HCT116 (cell line): ENCODE results near the gene SPEF2.

Experiments used
- EGR1 ChIP-seq: IDR thresholded peaks from 2 replicates; pipeline ENCODE4 v1.6.1; 2012; ENCODE audit warnings: low read depth
- EZH2 ChIP-seq: fragments of 200-600 bp; sonication (generic); IDR thresholded peaks from 2 replicates; pipeline ENCODE4 v1.6.1; 2017; ENCODE audit warnings: antibody characterized with exemption, mixed run types
- EZH2phosphoT487 ChIP-seq: fragments of 200-600 bp; IDR thresholded peaks from 2 replicates; pipeline ENCODE4 v1.6.1; 2018; ENCODE audit warnings: antibody characterized with exemption, borderline replicate concordance
- FOSL1 ChIP-seq: IDR thresholded peaks from 2 replicates; pipeline ENCODE4 v1.6.1; 2012; ENCODE audit warnings: low read depth
- JUND ChIP-seq: IDR thresholded peaks from 2 replicates; pipeline ENCODE4 v1.6.1; 2012
- POLR2A ChIP-seq: IDR thresholded peaks from 2 replicates; pipeline ENCODE4 v1.7.0; 2011; ENCODE audit warnings: borderline replicate concordance; ENCODE audit not compliant: insufficient read depth, insufficient read length; ENCODE audit errors: extremely low read depth
- POLR2AphosphoS5 ChIP-seq: IDR thresholded peaks from 2 replicates; pipeline ENCODE4 v1.6.1; 2011; ENCODE audit warnings: mild to moderate bottlenecking, low read depth, low read length, moderate library complexity
- SP1 ChIP-seq: IDR thresholded peaks from 2 replicates; pipeline ENCODE4 v1.6.1; 2012; ENCODE audit warnings: low read depth
- ZNF274 ChIP-seq: fragments of 200-500 bp; sonication (Bioruptor generic); IDR thresholded peaks from 2 replicates; pipeline ENCODE4 v1.6.1; 2014; ENCODE audit warnings: mild to moderate bottlenecking, low read depth, low read length, inconsistent platforms
- TF ChIP-seq, protein P1 (sequence below): IDR thresholded peaks from 2 replicates; pipeline ENCODE4 v1.6.1; 2011; ENCODE audit warnings: mild to moderate bottlenecking, low read length, moderate library complexity; ENCODE audit not compliant: insufficient replicate concordance; ENCODE audit errors: extremely low read depth
- TF ChIP-seq, protein P2 (sequence below), 3 experiments: fragments of 200-600 bp in 1 of 3; sonication (generic) in 1 of 3; IDR thresholded peaks in 2 of 3; conservative IDR thresholded peaks in 1 of 3; 2 replicates each; pipeline ENCODE4 v1.5.1; 2012 to 2017; ENCODE audit warnings: low read depth in 2 of 3, low read length in 2 of 3, antibody characterized with exemption in 1 of 3, borderline replicate concordance in 1 of 3, control low read depth in 1 of 3, mild to moderate bottlenecking in 1 of 3, mixed read lengths in 1 of 3, mixed run types in 1 of 3, moderate library complexity in 1 of 3; ENCODE audit not compliant: insufficient read depth in 1 of 3

DNA sequence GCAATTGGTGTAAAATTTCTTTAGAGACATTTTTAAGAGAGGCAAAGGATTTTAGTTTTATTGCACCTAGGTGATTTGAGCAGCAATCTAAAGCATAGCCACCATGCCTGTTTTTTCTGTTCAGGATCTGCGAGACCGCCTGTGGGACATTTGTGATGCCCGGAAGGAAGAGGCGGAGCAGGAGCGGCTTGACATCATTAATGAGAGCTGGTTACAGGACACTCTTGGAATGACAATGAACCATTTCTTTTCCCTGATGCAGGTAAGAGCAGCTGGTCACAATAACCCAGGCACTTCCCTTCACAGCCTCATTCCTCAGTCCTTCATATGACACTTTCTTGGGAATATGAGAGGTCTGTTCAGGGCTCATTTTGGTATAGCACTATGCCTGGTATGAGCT is 135.8 kb downstream of the SPEF2 start:
- TF ChIP-seq POLR2A (no peak), POLR2AphosphoS5 (no peak), EGR1 (no peak), EZH2phosphoT487 (no peak), ZNF274 (no peak), FOSL1 (no peak), SP1 (no peak), EZH2 (no peak), JUND (no peak)
- TF ChIP-seq, protein P1, sequence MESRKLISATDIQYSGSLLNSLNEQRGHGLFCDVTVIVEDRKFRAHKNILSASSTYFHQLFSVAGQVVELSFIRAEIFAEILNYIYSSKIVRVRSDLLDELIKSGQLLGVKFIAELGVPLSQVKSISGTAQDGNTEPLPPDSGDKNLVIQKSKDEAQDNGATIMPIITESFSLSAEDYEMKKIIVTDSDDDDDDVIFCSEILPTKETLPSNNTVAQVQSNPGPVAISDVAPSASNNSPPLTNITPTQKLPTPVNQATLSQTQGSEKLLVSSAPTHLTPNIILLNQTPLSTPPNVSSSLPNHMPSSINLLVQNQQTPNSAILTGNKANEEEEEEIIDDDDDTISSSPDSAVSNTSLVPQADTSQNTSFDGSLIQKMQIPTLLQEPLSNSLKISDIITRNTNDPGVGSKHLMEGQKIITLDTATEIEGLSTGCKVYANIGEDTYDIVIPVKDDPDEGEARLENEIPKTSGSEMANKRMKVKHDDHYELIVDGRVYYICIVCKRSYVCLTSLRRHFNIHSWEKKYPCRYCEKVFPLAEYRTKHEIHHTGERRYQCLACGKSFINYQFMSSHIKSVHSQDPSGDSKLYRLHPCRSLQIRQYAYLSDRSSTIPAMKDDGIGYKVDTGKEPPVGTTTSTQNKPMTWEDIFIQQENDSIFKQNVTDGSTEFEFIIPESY: no peak
- TF ChIP-seq, protein P2, sequence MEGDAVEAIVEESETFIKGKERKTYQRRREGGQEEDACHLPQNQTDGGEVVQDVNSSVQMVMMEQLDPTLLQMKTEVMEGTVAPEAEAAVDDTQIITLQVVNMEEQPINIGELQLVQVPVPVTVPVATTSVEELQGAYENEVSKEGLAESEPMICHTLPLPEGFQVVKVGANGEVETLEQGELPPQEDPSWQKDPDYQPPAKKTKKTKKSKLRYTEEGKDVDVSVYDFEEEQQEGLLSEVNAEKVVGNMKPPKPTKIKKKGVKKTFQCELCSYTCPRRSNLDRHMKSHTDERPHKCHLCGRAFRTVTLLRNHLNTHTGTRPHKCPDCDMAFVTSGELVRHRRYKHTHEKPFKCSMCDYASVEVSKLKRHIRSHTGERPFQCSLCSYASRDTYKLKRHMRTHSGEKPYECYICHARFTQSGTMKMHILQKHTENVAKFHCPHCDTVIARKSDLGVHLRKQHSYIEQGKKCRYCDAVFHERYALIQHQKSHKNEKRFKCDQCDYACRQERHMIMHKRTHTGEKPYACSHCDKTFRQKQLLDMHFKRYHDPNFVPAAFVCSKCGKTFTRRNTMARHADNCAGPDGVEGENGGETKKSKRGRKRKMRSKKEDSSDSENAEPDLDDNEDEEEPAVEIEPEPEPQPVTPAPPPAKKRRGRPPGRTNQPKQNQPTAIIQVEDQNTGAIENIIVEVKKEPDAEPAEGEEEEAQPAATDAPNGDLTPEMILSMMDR (IDR thresholded peaks at IDR 0.05 in 2 of 3, conservative IDR thresholded peaks at IDR 0.05 in 1 of 3; ENCODE audit: borderline replicate concordance in 1 of 3, insufficient read depth in 1 of 3, low read depth in 2 of 3, low read length in 2 of 3): no peak
